HepG2 (cell line): ENCODE measurements around the gene SCIN. TPM values are rescaled to one million over a fixed set of nuclear protein-coding genes. Genes with fewer than 3 reads are reported as not detected.

Experiments
- ARNTL ChIP-seq: sonication (generic); formaldehyde crosslinking; IDR thresholded peaks from 2 replicates; pipeline ENCODE4 v1.4.0; 2020; ENCODE audit warnings: mild to moderate bottlenecking, missing genetic modification reagents
- ASH2L ChIP-seq: fragments of 300-600, 200-600 bp; sonication (generic); IDR thresholded peaks from 2 replicates; pipeline ENCODE4 v1.7.0; 2017; ENCODE audit warnings: low read depth, mild to moderate bottlenecking, moderate library complexity, mixed read lengths, low read length; ENCODE audit not compliant: insufficient read length
- CEBPB ChIP-seq: IDR thresholded peaks from 2 replicates; pipeline ENCODE4 v1.6.1; 2011; ENCODE audit warnings: low read depth, low read length, improper control_type of control experiment, borderline replicate concordance
- DNMT3B ChIP-seq: conservative IDR thresholded peaks from 2 replicates; pipeline ENCODE4 v1.6.1; 2016; ENCODE audit warnings: missing biosample characterization, control low read depth
- FOSL1 ChIP-seq: sonication (generic); formaldehyde crosslinking; IDR thresholded peaks from 2 replicates; pipeline ENCODE4 v1.9.0; 2021; ENCODE audit warnings: missing genetic modification reagents, borderline replicate concordance
- FOXA3 ChIP-seq: IDR thresholded peaks from 2 replicates; pipeline ENCODE4 v1.6.1; 2016; ENCODE audit warnings: missing genetic modification reagents, missing compliant biosample characterization
- HNRNPK ChIP-seq: fragments of 200-400 bp; formaldehyde crosslinking; IDR thresholded peaks from 2 replicates; pipeline ENCODE4 v1.6.1; 2018; ENCODE audit warnings: low read length, low read depth, moderate library complexity, mild to moderate bottlenecking; ENCODE audit not compliant: poor library complexity, severe bottlenecking
- MAX ChIP-seq: IDR thresholded peaks from 2 replicates; pipeline ENCODE4 v1.6.1; 2012; ENCODE audit warnings: inconsistent platforms
- MED1 ChIP-seq: sonication (generic); formaldehyde crosslinking; IDR thresholded peaks from 2 replicates; pipeline ENCODE4 v1.4.0; 2020; ENCODE audit warnings: missing genetic modification reagents
- MXD3 ChIP-seq: IDR thresholded peaks from 2 replicates; pipeline ENCODE4 v1.6.1; 2016; ENCODE audit warnings: mild to moderate bottlenecking, missing biosample characterization, missing genetic modification reagents
- NFE2L1 ChIP-seq: sonication (generic); formaldehyde crosslinking; IDR thresholded peaks from 2 replicates; pipeline ENCODE4 v1.4.0; 2020; ENCODE audit warnings: missing genetic modification reagents, mild to moderate bottlenecking, borderline replicate concordance
- PAWR ChIP-seq: sonication (generic); formaldehyde crosslinking; IDR thresholded peaks from 2 replicates; pipeline ENCODE4 v1.4.0; 2020; ENCODE audit warnings: missing genetic modification reagents, mild to moderate bottlenecking, borderline replicate concordance
- PPARG ChIP-seq: conservative IDR thresholded peaks from 2 replicates; pipeline ENCODE4 v1.6.1; 2016; ENCODE audit warnings: missing biosample characterization, missing genetic modification reagents
- PTBP1 ChIP-seq: fragments of 200-400 bp; formaldehyde crosslinking; IDR thresholded peaks from 2 replicates; pipeline ENCODE4 v1.6.1; 2018; ENCODE audit warnings: low read length, low read depth; ENCODE audit not compliant: poor library complexity, severe bottlenecking
- RNF219 ChIP-seq: sonication (generic); formaldehyde crosslinking; IDR thresholded peaks from 2 replicates; pipeline ENCODE4 v1.5.0; 2020; ENCODE audit warnings: mild to moderate bottlenecking, missing genetic modification reagents
- RXRB ChIP-seq: IDR thresholded peaks from 2 replicates; pipeline ENCODE4 v1.6.1; 2016; ENCODE audit warnings: borderline replicate concordance, missing genetic modification reagents, missing compliant biosample characterization
- TCF7 ChIP-seq: sonication (generic); IDR thresholded peaks from 2 replicates; pipeline ENCODE4 v1.6.1; 2016; ENCODE audit warnings: antibody characterized with exemption, low read depth
- ZBTB3 ChIP-seq: sonication (generic); formaldehyde crosslinking; IDR thresholded peaks from 2 replicates; pipeline ENCODE4 v1.4.0; 2020; ENCODE audit warnings: low read depth, mild to moderate bottlenecking, moderate library complexity, missing genetic modification reagents, borderline replicate concordance
- ZC3H4 ChIP-seq: sonication (generic); formaldehyde crosslinking; IDR thresholded peaks from 2 replicates; pipeline ENCODE4 v1.4.0; 2020; ENCODE audit warnings: missing genetic modification reagents, borderline replicate concordance
- ZFAT ChIP-seq: sonication (generic); formaldehyde crosslinking; conservative IDR thresholded peaks from 2 replicates; pipeline ENCODE4 v1.8.1; 2023; ENCODE audit warnings: missing genetic modification reagents, inconsistent platforms
- ZFP1 ChIP-seq: IDR thresholded peaks from 2 replicates; pipeline ENCODE4 v1.6.1; 2016
- ZNF136 ChIP-seq: sonication (generic); formaldehyde crosslinking; IDR thresholded peaks from 2 replicates; pipeline ENCODE4 v1.8.1; 2022; ENCODE audit warnings: low read depth, mild to moderate bottlenecking, moderate library complexity, missing genetic modification reagents
- ZNF180 ChIP-seq: sonication (generic); formaldehyde crosslinking; IDR thresholded peaks from 2 replicates; pipeline ENCODE4 v1.4.0; 2020; ENCODE audit warnings: low read depth, missing genetic modification reagents, borderline replicate concordance
- ZNF644 ChIP-seq: IDR thresholded peaks from 2 replicates; pipeline ENCODE4 v1.6.1; 2016; ENCODE audit warnings: low read depth
- ZNF777 ChIP-seq: sonication (generic); formaldehyde crosslinking; IDR thresholded peaks from 2 replicates; pipeline ENCODE4 v1.4.0; 2020; ENCODE audit warnings: missing genetic modification reagents
- polyA plus RNA-seq, 8 experiments: library from polyadenylated mRNA; depleted of rRNA in 3 of 8; stranded (reverse) in 7 of 8; unstranded in 1 of 8; fragments of >200 nt; fragmentation: Illumina TruSeq in 4 of 8; extraction: Trizol in 4 of 8; gene quantifications; 2 replicates each; pipeline versions ENCODE4 v1.2.1 to v1.2.3, GENCODE V29; 2011 to 2016; ENCODE audit warnings: low read depth in 4 of 8, missing spikeins in 1 of 8, mixed read lengths in 1 of 8; ENCODE audit not compliant: insufficient read depth in 1 of 8
- total RNA-seq, 5 experiments: library from RNA; depleted of rRNA; stranded (reverse); fragments of >200 nt; fragmentation: Illumina TruSeq; extraction: Trizol; gene quantifications; 2 replicates each; pipeline ENCODE4 v1.2.3, GENCODE V29; 2016; ENCODE audit warnings: low read depth in 1 of 5
- TF ChIP-seq, protein P1 (sequence below): IDR thresholded peaks from 2 replicates; pipeline ENCODE4 v1.6.1; 2016; ENCODE audit warnings: control low read depth

Gene SCIN
- total and polyA plus RNA-seq, 2 of the 13 experiments (the other 11 are each of a cell fraction or from before 2014, with no cell fraction given) = not detected

GRCh38 chr7:12640299-12641096 lies 70.0 kb downstream of the SCIN start (continued):
- TF ChIP-seq MAX = peak; percentile 23
- no peak for TF ChIP-seq CEBPB
- no peak for TF ChIP-seq DNMT3B (CRISPR knock-in tag)
- TF ChIP-seq ZFP1 = no peak; the same call in 1 of the 2 replicates
- TF ChIP-seq PTBP1 = no peak
- peak; percentile 78; the same call in 1 of the 2 replicates for TF ChIP-seq PPARG (CRISPR knock-in tag)
- TF ChIP-seq PAWR (CRISPR knock-in tag) = no peak
- TF ChIP-seq HNRNPK = no peak
- no peak for TF ChIP-seq RNF219 (CRISPR knock-in tag)
- TF ChIP-seq ZBTB3 = 0 out of 2 replicates have a peak, but pooled peaks have one; percentile 42
- TF ChIP-seq ASH2L = peak; percentile 61
- no peak for TF ChIP-seq FOSL1 (CRISPR knock-in tag)
- TF ChIP-seq ZNF644 (CRISPR knock-in tag) = peak; percentile 60; the same call in 1 of the 2 replicates
- TF ChIP-seq MED1 (CRISPR knock-in tag) = peak; percentile 79
- TF ChIP-seq RXRB (CRISPR knock-in tag) = peak; percentile 83
- TF ChIP-seq ZFAT (CRISPR knock-in tag) = no peak
- peak; percentile 98 for TF ChIP-seq TCF7
- TF ChIP-seq ZC3H4 (CRISPR knock-in tag) = no peak
- TF ChIP-seq ZNF777 (CRISPR knock-in tag) = no peak
- TF ChIP-seq ZNF180 (CRISPR knock-in tag) = no peak
- TF ChIP-seq FOXA3 = peak; percentile 89
- TF ChIP-seq, protein P1, sequence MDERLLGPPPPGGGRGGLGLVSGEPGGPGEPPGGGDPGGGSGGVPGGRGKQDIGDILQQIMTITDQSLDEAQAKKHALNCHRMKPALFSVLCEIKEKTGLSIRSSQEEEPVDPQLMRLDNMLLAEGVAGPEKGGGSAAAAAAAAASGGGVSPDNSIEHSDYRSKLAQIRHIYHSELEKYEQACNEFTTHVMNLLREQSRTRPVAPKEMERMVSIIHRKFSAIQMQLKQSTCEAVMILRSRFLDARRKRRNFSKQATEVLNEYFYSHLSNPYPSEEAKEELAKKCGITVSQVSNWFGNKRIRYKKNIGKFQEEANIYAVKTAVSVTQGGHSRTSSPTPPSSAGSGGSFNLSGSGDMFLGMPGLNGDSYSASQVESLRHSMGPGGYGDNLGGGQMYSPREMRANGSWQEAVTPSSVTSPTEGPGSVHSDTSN = no peak
- TF ChIP-seq MXD3 (CRISPR knock-in tag) = no peak
- no peak for TF ChIP-seq NFE2L1
- TF ChIP-seq ZNF136 (CRISPR knock-in tag) = no peak
- peak; percentile 50 for TF ChIP-seq ARNTL (CRISPR knock-in tag)
